ENCODE data around the gene SMPD1. TPM values are rescaled to one million over a fixed set of nuclear protein-coding genes. Genes with fewer than 3 reads are reported as not detected.
A peak's percentile ranks its signal among the peaks of the same experiment; 100 is the strongest.

SMPD1 gene
- 7.5 and 10.9 TPM in 2 replicates for total RNA-seq (2014; rRNA removed; shearing (Covaris generic))

- peak; percentile 90 for DNase-seq (ENCODE audit: low read depth)
These were observed at the start of gene SMPD1 for GRCh38 chr11:6389905-6390717. TSS of gene SMPD1 (plus strand) at chr11:6390474. CDS start at chr11:6390599, 125 bp downstream.

DNA sequence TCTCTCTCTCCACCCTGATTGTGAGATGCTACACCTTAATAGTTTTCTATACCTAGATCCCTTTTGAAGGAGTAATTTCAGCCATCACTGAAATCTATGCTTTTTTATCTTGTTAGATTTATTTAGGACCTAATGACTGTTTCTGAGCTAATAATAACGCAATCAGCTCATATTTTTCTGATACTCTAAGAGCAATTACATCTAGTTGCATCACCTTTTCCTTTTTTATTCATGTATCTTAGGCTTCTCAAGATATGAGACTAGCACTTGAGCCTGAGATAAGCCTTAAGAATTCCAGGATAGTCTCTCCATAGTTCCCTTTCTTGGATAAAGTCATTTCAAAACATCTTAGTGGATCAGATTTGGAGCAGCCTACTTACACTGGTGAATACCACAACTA lies 44.9 kb upstream of the SMPD1 start:
- DNase-seq (ENCODE audit: low read depth): no peak

DNA sequence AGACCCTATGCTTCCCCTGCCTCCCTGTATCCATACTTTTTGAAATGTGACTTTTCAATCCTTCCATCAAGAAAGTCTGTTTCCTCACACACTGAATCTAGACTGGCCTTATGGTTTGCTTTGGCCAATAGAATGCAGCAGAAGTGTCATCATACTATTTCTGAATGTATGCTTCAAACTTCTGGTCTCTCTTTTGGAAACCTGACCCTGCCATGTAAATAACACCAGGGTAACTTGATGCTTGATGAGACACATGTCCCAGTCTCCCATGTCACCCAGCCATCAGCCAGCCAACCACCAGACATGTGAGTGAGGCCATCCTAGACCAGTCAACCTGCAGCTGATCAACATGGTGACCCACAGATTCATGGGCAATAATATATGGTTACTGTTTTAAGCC lies 40.2 kb upstream of the SMPD1 start:
- no peak for DNase-seq (ENCODE audit: low read depth)

GRCh38 chr11:6350486-6350885 lies 39.8 kb upstream of the SMPD1 start:
- no peak for DNase-seq (ENCODE audit: low read depth)

GRCh38 chr11:6351782-6352382 lies 38.4 kb upstream of the SMPD1 start:
- no peak for DNase-seq (ENCODE audit: low read depth)

GRCh38 chr11:6353367-6353987 lies 36.8 kb upstream of the SMPD1 start:
- peak; percentile 68 for DNase-seq (ENCODE audit: low read depth)

DNA sequence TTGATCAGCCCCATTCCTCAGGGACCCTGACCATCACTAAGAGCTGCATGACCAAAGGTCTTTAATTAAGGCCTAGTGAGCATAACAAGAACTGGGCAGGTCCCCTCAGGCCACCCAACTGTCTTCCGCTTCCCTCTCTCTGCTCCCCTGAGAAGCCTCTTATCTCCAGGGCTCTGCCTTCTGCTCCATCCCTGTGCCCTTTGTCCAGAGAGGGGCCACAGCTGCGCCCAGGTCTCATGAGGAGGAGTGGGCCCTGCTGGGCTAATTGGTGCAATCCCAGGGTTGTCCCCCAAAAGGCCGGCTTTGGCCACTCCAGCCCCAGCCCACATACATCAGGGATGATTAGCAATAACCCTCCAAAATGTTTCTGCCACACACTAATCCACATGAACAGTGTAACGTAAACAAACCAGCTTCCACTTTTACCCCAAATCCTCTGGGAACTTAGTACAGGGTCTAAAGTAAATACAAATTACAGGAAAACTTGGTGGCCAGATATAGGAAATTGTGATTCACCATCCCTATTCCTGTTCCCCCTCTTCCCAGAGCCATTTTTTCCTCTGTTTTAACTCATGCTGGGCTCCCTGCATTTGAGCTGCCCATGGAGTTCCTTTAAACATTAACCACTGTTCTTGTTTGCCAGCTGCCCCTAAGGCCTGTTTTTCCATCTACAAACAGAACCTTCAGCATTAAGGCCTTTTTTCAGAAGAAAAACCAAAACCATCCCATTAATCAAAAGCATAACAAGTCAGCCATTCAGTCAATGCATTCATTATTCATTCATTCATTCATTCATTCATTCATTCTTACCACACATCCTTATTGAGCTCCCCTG lies 35.4 kb upstream of the SMPD1 start:
- DNase-seq (ENCODE audit: low read depth): no peak

DNA sequence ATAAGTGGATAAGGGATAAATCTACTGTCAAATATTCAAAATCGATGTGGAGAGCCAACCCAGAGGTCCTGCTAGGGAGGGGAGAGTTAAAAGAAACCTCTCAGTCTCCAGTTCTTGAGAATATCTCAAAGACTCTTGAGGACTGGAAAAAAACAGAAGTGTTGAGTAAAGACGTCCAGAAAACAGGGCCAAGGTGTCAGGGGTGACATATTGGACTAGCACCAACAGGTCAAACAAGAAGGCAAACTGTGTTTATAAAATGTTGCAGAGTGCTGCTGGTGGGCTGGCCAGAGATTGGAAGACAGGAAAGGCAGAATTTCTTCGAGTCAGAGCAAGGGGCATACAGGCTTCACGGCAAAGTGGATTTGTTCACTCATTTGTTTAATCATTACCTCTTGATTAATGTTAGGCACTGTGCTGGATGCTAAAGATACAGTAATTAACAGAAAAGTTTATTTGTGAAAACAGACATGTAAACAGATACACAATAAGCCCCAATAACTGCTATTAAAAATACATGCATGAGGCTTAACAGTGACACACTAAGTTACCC lies 33.7 kb upstream of the SMPD1 start:
- DNase-seq (ENCODE audit: low read depth): no peak

- DNase-seq (ENCODE audit: low read depth): peak; percentile 95
These were observed 33.1 kb upstream of the SMPD1 start for GRCh38 chr11:6357222-6357621.

DNA sequence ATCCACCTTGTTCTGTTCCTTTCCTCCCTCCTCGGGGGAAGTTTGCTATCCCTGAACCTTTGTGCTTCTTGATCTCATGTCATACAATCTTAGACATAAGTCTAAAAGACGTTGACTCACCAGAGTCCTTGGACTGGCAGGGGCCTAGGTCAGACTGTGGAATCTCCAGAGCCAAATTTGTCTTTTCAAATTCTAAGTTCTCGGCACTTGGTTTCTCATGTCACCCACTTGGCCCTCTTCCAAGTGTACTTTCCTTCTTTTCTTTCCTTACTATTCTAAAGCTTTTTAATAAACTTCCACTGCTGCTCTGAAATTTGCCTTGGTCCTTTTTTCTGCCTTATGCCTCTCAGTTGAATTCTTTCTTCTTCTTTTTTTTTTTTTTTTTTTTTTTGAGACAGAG lies 30.1 kb upstream of the SMPD1 start:
- no peak for DNase-seq (ENCODE audit: low read depth)

- no peak for DNase-seq (ENCODE audit: low read depth)
These were observed 27.9 kb upstream of the SMPD1 start for GRCh38 chr11:6362185-6362872.

GRCh38 chr11:6362873-6363678 lies 27.2 kb upstream of the SMPD1 start:
- DNase-seq (ENCODE audit: low read depth): peak; percentile 79

DNA sequence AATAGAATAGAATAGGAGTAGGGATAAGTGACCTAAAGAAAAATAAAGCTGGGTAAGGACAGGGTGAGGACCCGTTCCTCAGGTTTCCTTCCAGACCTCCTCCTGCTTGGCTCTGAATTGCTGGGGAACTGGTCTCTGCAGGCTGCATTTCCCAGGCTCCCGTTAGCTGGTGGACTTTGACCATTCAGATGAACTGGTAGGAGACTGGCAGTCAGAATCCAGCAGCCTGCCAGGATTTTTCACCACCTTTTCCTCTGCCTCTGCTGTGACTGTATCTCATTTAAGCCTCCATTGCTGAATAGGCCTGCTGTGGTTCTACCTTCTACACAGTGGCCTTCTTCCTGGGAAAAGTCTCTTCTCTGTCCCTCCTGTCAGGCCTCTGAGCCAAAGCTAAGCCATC lies 24.6 kb upstream of the SMPD1 start:
- DNase-seq (ENCODE audit: low read depth): no peak

GRCh38 chr11:6371825-6372224 lies 18.4 kb upstream of the SMPD1 start:
- no peak for DNase-seq (ENCODE audit: low read depth)

- no peak for DNase-seq (ENCODE audit: low read depth)
These were observed 12.2 kb upstream of the SMPD1 start for GRCh38 chr11:6377902-6378639.

- DNase-seq (ENCODE audit: low read depth): no peak
These were observed 11.7 kb upstream of the SMPD1 start for GRCh38 chr11:6378640-6378989.

DNA sequence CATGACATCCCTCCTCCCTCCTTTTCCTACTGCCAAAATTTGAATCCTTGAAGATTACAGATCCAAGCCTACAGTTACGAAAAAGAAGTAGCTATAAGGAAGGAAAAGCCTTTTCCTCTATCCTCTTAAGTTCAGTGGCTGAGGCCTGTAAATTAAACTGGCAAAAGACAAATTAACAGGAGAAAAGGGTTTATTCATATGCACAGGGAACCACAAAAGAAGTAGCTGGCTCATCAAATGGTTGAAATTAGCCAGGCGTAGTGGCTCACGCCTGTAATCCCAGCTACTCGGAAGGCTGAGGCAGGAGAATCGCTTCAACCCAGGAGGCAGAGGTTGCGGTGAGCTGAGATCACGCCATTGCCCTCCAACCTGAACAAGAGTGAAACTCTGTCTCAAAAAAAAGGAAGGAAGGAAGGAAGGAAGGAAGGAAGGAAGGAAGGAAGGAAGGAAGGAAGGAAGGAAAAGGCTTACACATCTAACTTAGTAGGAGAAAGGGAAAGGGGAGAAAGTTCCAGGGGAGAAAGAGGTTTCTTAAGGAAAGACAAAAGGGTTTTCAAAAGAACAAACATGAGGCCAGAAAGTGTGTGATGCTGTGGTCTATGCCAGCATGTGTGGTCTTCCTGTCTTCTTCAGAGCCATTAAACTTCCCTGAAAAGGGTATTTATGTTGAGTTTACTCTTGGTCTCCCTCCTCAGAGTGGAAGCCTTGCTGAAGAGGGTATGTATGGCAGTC lies 5.1 kb upstream of the SMPD1 start:
- DNase-seq (ENCODE audit: low read depth): no peak

- DNase-seq (ENCODE audit: low read depth): no peak
These were observed 2.3 kb upstream of the SMPD1 start for GRCh38 chr11:6387811-6388599.
